Head of caudate nucleus (tissue), 42 donors: ENCODE measurements around the gene DNASE1L2.

Experiments used
- DNase-seq, 42 donors: peaks; one replicate each; pipeline versions ENCODE4 v3.0.0 to v3.0.0-alpha.2; 2020 to 2021; ENCODE audit warnings: mixed read lengths in 7 of 42
- intact Hi-C: fragments of 100-400 bp; cut with DNase I; formaldehyde crosslinking; loops from one replicate; pipeline ENCODE4 v1.15.0; 2022

DNASE1L2 gene, protein sequence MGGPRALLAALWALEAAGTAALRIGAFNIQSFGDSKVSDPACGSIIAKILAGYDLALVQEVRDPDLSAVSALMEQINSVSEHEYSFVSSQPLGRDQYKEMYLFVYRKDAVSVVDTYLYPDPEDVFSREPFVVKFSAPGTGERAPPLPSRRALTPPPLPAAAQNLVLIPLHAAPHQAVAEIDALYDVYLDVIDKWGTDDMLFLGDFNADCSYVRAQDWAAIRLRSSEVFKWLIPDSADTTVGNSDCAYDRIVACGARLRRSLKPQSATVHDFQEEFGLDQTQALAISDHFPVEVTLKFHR

DNA sequence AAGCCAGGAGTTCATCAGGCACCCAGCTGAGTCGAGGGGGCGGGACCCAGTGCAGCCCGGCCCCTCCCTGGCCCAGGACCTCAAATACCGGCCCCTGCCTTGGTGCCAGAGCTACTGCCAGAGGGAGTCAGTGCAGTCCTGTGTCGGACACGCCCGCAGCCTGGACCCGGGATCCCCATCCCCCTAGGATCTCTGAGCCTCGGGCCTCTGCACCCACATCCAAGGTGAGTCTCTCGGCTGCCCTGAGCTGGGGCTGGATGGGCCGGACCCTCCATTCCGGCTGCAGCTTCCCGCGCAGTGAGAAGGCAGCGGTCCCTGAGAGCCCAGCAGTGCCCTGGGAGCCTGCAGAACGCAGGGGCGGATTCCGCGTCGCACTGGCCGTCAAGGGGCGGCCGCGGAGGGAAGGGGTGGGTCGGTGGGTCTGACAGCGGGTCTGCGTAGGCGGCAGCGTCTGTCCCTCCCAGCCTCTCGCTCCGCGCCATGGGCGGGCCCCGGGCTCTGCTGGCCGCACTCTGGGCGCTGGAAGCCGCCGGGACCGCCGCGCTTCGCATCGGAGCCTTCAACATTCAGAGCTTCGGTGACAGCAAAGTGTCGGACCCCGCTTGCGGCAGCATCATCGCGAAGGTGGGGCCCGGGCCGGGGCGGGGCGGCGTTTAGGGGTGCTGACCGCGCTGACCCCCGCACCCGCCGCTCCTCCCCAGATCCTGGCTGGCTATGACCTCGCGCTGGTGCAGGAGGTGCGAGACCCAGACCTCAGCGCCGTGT is at the start of gene DNASE1L2:
Gene DNASE1L2 (plus strand): TSS at position 108 of the 765 bp plus-strand sequence. CDS start 373 bp downstream, at position 481.
- intact Hi-C loops, result no loop called here

DNA sequence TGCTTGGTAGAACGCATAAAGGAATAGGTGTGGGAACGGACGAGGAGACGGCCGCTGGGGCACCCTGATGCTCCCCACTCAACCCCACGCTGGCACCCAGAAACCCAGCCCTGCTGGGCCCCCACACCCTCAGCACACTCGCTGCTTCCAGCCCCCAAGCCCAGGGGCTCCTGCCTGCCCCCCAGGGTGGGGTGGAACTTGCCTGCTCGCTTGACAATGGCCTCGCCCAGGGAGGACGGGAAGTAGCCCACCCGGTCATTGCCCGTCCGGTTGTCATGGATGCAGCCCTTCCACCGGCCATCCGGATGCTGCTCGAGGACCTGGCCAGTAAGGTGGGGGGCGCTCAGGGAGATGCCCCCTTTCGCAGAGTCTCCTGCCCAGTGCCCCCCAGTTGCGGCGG is 49.7 kb upstream of the DNASE1L2 start:
- DNase-seq, result no peak
- intact Hi-C loops, result no loop called here

More for the DNA sequence above, at the start of gene DNASE1L2:
- DNase-seq, result no peak

DNA sequence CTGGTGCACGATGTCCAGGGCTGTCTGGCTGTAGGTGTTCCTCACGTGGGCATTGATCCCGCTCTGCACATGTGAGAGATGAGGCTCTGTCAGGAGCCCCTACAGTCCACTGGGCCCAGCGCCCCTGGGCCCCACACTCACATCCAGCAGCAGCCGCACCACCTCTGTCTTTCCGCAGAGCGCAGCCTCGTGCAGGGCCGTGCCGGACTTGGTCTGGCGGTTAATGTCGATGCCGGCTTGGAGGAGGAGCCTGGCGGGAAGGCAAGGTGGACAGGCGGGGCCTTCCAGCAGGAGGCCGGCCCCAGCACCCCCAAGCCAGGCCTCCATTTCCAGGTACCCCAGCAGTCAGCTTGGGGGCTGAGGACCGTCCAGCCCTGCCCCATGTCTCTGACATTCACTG is 49.0 kb upstream of the DNASE1L2 start:
- no peak for DNase-seq
- intact Hi-C loops, result no loop called here

DNA sequence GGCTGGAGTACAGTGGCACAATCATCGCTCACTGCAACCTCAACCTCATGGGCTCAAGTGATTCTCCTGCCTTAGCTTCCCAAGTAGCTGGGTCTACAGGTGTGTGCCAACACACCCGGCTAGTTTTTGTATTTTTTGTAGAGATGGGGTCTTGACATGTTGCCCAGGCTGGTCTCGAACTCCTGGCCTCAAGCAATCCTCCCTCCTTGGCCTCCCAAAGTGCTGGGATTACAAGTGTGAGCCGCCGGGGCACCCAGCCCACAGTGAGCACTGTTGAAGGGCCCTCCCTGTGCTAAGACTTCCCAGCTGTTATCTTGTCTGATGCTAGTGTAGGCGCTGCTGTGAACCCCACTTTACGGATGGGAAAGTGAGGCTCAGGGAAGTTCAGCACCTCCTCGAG is 47.8 kb upstream of the DNASE1L2 start:
- intact Hi-C loops, result no loop called here
- no peak for DNase-seq

DNA sequence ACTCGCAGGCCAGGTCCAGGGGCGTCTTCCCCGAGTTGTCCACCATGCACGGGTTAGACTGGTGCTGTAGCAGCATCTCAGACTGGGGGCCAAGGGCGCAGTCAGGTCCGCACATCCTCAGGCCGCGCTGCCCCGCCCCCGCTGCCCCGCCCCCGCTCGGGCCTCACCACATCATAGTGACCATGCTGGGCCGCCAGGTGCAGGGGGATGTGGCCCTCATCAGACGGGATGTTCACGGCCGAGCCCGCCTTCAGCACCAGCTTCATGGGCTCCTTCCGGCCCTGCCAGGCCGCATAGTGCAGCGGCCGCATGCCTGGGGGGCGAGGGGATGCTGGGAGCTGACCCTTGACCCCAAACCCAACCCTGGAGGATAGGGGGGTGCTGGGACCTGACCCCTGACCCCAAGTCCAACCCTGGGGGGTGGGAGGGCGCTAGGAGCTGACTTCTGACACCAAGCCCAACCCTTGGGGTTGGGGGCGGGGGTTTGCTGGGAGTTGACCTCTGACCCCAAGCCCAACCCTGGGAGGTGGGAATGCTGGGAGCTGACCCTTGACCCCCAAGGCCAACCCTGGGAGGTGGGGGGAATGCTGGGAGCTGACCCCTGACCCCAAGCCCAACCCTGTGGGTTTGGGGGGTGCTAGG is 46.9 kb upstream of the DNASE1L2 start:
- no peak for DNase-seq

DNA sequence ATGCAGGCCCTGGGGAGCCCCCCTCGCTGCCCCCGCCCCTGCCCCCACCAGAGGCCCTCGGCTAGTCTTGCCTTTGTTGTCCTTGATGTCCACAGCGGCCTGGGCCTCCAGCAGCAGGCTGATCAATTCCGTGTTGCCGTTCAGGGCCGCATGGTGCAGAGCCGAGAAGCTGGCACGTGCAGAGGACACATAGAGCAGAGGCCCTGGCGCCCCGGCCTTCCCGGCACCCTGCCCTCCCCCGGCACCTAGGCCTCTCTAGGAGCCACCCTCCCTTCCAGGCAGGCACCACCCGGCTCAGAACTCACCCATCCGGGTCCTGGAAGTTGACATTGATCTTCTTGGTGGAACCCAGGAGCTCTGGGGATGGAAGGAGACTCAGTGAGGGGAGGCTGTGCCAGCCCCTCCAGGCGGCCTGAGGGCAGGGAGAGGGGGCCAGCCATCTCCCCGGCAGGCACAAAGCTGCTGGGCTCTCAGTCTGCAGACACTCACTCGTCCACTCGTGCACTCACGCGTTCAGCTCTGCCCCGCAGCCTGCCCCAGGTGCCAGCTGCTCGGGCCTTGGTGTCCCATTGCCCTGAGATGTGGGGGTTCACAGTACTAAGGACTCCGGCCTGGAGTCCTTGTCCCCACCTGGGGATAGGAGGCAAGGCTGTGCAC is 46.1 kb upstream of the DNASE1L2 start:
- DNase-seq, result no peak
- intact Hi-C loops, result no loop called here

More for the DNA sequence above, 46.9 kb upstream of the DNASE1L2 start:
- intact Hi-C loops, result no loop called here

DNA sequence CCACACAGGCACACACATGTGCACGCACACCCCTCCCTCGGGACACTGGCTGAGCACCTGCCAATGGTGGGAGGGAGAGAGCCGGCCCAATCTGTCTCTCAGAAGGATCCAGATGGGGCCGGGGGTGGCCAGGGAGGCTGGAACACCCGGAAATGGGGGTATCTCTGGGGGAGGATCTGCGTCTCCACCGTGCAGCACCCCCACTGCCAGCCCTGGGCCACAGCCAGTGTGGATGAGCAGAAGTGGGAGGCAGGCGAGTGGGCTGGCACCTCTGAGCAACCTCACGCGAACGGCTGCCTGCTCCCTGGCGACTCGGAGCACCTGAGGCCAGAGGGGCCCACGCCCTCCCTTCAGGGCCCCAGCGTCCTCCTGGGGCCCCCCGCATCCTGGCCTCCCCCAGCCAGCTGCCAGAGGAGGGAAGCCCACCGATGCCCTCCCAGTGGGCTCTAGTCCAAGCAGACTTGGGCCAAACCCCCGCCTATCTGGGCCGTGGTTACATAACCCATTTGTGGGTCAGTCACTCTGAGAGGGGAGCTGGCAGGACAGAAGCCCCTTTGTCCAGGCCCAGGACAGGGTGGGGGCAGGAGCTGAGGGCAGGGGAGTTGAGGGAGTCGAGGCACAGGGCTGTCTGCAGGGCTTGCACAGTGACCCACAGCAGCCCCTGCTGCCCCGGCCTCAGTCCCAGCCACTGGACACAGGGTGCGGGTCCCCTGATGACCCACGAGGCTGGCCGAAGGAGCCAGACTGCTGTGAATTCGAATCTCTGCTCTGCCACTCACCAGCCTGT is 45.4 kb upstream of the DNASE1L2 start:
- DNase-seq, result peak in 32 of 42 donors; percentile 16 to 82 (median 56)
- intact Hi-C loops, result no loop called here

DNA sequence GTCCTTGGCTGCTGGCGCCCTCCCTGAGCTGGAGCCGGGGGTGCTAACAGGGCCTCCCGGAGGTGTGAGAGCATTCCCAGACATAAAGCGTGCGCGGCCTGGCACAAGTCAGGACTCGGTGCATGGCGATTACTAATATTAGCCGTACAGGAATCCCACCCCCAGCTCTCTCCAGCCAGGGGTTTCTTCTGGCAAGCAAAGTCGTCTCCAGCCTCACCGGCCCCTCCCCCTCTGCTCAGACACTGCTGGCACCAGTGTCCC is 44.9 kb upstream of the DNASE1L2 start:
- peak in 3 of 42 donors; percentile 40 to 60 (median 55) for DNase-seq
- intact Hi-C loops, result no loop called here

DNA sequence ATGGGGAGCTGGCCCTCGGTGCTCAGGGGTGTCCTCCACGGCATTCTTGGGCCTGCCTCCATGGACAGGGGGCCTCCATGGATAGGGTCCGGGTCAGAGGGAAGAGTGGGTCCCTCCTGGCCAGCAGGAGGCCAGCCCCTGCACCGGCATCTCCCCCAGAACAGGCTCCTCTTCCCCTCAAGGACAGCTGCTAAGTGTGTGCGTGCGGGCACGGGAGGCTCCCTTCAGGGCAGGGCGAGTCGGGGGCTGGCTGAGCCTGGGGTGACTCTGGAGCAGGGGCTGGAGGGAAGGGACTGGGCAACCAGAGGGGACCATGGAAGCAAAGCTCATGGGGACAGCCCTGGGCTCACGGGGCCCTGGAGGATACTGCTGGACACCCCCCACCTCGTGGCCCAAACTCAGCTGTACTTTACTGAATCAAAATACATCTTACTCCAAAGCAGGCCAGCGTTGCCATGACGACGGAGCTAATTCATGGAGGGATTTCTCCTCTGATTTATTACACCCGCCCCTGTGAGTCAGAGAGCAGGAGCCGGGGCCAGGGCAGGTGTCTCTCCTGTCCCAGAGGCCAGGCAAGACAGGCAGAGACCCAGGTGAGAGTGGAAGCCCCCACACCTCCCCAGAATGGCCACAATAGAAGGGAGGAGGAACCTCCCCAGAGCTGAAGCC is 41.9 kb upstream of the DNASE1L2 start:
- peak in 29 of 42 donors; percentile 33 to 84 (median 62) for DNase-seq
- intact Hi-C loops, result no loop called here

DNA sequence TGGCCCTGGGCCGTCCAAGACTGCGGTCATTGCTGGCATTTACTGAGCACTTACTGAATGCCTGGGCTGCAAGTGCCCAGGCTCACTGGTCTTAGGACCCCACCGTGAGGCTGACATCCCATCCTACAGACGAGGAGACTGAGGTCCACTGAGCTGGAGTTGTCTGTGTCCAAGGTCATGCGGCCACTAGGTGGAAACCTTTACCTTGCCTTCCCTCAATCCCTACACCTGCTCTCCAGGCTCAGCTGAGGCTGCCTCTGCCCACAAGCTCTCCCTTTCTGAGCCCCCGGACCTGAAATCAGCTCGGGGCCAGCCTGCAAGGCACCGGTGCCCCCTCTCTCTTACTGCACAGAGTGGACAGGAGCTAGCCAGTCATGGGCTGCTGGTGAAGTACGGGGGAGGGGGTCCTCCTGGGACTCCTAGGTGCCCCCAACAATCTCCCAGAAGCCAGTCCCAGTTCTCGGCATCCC is 41.4 kb upstream of the DNASE1L2 start:
- peak in 3 of 42 donors; percentile 40 to 67 (median 66) for DNase-seq
- intact Hi-C loops, result no loop called here

DNA sequence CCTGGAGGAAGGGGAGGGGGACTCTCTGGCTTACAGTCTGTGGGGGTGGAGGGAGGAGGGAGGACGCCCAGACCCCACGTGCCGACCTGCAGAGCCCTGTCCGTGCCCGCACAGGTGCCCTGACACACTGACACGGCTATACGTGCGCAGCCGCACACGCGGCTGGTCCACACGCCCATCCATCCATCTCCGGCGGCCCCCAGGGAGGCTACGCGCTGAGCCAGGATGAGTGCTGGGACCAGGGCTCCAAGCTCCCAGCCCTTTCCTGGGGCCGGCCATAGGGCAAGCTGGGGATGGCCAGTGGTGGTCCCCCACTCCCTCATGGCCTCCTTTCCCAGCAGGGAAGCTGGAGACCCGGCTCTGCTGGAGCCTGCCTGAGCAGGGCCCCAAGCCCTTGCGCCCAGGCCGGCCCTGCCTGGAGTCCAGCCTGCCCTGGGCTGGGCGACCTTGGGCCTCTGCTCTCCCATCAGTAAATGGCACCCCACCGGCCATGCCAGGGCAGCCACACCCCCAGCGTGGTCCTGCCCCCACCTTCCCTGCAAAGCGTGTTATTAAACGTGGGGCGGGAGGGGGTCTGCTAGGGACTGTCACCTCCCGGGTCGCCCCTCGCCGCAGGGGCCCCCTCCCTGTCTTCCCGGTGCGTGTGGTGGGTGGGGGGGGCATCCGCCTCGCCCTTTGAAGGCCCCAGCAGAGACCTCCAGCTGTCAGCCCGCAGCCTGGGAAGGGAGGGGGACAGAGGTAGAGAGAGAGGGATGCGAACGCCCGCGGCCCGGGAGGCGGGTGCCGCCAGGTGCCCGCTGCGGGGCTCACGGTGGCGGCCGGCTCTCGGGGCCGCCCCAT is 40.7 kb upstream of the DNASE1L2 start:
- DNase-seq, result no peak
- intact Hi-C loops, result no loop called here

DNA sequence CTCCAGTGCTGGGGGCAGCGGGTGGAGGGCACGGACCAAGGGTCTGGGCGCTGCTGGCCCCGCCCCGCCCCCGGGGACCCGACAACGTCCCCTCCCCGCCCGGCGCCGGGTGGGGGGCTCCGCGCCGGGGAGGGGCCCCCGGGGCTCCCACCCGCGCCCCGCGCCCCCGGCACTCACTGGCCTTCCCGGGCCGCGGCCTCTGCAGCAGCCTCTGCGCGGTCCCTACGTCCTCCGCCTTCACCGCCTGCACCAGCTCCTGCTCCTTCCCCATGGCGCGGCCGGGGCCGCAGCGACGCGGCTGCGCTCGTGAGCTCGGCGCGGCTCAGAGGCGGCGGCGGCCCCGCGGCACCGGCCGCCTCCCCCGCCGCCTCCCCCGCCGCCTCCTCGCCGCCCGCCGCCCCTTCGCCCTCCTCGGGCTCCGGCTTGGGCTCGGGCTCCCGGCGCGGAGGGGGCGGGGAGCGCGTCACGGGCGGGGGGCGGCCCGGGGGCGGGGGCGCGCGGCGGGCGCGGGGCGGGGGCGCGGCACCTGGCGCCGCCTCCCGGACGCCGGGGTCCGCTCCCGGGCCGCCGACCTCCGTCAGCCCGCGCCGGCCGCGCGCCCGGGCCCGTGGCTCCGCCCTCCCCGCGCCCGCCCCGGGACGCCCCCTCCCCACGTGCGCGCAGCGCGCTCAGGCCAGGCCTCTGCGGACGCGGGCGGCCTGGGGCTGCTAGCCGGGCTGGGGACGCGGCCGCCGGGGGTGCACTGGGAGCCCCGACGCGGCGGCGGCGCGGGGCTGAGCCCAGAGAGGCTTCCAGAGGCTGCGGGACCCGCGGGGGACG is 39.9 kb upstream of the DNASE1L2 start, which contains the start of gene CASKIN1:
Gene CASKIN1 (minus strand): TSS at position 444 of the 819 bp plus-strand sequence. CDS start 173 bp downstream, at position 271.
- intact Hi-C loops, result no loop called here
- peak in 1 of 42 donors; percentile 41 for DNase-seq

DNA sequence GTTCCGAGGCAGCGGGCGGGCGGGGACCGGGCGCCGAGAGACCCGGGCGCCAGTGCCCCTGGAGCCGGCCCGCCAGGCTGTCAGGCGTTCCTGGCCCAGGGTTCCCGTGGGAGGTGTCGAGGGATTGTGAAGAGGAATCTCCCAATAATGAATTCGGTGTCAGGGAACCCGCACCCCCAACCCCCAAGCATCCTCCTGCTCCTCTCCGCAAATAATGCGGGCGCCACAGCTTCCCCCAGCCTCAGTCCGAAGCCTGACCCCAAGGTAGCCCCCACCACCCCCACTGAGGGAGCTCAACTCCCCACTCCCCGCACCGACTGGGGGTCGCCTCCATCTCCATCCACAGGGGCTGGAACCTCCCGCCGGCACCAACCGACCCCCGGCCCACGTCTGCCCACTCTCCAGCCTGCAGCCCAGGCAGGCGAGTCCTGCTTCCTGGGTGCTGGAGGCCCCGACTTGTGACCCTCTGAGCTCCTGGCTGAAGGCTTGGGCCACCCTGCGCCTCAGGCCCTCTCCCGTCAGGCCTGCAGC is 39.2 kb upstream of the DNASE1L2 start:
- DNase-seq, result no peak
- intact Hi-C loops, result no loop called here

DNA sequence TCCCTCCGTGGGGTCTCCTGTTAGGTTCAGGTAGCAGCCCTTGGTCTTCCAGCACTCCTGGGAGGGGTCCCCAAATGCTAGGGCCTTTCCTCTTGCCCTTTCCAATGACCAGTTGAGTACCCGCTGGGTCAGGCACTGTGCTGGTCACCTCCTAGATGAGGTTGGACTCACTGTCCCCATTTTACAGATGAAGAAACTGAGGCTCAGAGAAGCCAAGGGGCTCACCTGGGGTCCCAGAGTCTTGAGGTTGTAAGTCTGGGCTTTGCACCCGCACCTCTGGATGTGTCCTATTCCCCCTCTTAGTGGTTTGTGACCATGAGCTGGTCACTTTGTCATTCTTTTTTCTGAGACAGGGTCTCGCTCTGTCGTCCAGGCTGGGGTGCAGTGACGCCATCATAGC is 38.5 kb upstream of the DNASE1L2 start:
- intact Hi-C loops, result no loop called here
- no peak for DNase-seq

DNA sequence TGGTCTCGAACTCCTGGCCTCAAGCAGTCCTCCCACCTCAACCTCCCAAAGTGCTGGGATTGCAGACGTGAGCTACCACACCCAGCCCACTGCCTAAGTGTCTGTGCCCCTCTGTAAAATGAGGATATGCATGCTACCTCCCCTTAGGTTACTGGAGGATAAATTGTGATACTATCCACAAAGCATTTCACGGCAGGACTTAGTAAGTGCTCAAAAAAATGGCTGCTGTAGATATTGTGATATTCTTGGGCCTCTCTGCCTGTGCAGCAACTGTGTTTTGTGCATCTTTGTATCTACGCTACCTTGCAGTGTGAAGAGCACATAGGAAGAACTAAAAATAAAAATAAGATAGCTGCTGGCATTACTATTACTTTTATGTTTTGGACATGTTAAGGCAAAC is 38.0 kb upstream of the DNASE1L2 start:
- DNase-seq, result no peak
- intact Hi-C loops, result no loop called here

DNA sequence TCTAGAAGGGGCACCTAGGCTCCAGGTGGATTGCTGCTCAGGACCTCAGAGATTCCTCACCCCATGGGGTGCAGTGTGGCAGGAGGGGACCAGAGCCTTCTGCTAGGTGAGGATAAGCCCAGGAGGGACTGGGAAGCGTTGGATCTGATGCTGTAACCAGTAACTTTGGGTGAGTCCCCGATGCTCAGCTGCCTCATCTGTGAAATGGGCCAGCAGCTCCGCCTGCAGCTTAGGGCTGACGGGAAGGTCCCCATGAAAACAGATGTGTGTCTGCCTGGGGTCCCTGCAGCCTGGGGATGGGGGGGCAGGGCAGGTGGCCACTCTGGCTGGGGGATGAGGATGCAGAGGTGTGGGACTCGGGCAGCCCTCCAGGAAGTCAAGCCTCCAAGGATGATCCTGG is 37.1 kb upstream of the DNASE1L2 start:
- intact Hi-C loops, result no loop called here

More for the DNA sequence above, 37.1 kb upstream of the DNASE1L2 start:
- no peak for DNase-seq
